HG02884 (cell line): ENCODE measurements around the gene DOK5.

Source experiments
- ATAC-seq: cut with Tn5 transposase; IDR thresholded peaks from one replicate; pipeline ENCODE4 v1.9.1; 2021; ENCODE audit warnings: mild to moderate bottlenecking, moderate library complexity; ENCODE audit not compliant: unreplicated experiment

DOK5 gene

GRCh38 chr20:54555150-54555549 lies 79.8 kb downstream of the DOK5 start:
- ATAC-seq: no peak

DNA sequence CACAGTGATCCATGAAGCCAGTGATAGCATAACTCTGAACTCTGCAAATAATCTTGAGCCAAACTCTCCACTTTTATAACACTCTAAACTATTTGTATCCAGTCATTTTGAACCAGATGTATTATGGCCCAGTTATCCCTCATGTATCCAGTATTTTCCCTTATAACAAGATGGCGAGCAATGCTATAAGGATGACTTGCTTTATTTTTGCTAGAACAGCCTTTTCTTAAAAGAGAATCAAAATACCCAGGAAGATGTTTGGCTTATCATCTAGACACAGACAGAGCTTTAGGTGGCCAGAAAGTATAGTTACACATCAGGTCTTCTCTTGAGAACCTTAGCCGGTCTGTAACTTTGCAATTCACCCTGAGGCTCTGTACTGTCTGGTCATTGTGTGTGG lies 81.0 kb downstream of the DOK5 start:
- no peak for ATAC-seq

GRCh38 chr20:54557806-54558590 lies 82.6 kb downstream of the DOK5 start:
- no peak for ATAC-seq

DNA sequence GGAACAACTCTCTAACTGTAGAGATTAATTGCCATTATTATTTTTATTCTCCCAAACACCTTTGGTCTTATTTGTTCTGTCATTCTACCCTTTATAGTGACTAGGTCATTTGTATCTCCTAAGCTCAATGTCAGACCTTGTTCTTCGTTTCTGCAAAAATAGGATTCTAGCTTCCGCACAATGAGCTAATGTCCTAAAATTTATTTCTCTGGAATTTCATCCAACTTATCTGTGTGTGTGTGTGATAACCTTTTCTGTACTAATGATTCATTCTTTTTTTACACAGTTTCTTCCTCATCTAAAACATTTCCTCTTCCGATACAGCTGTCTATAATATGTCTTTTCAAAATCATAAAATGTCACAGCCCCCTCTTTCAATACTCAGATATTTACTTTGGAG lies 84.5 kb downstream of the DOK5 start:
- ATAC-seq: no peak

- no peak for ATAC-seq
Measured at GRCh38 chr20:54560357-54560756, 85.0 kb downstream of the DOK5 start.

GRCh38 chr20:54565255-54565654 lies 89.9 kb downstream of the DOK5 start:
- no peak for ATAC-seq

DNA sequence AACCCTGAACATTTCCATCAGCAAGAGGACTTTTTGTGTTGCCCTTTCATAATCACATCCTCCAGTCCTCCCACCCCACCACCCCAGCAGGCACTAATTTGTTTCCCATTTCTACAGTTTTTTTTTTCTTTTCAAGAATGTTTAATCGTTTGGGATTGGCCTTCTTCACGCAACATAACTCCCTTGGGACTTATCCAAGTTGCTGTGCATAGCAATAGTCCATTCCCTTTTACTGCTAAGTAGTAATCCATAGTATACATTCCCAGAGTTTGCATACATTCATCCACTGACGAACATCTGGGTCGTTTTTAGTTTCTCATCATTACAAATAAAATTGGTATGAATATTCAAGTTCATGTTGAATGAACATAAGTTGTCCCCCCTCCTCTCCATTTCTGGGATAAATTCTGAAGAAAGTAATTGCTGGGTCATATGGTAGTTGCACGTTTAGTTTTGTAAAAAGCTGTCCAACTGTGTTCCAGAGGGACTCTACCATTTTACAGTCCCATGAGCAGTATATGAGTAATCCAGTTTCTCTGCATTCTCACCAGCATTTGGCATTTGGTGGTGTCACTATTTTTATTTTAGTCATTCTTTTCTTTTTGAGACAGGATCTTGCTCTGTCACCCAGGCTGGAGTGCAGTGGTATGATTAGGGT lies 90.8 kb downstream of the DOK5 start:
- ATAC-seq: no peak

DNA sequence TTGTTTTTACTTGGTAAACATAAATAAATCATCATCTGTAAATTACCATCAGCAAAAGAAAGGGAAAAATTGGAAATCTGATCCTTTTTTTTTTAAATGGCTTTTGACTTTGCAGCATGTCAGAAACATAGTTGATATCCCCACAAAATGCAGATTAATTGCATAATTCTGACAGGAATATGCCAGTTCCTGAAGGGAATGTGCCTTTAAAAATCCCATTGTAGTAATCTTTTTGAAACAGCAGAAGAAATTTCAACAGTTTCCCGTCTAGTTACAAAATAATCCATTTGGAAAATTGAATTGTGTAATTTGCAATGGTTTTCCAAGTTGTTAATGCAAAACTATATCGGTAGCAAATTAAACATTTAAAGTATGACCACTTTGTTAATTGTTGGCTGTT lies 95.2 kb downstream of the DOK5 start:
- no peak for ATAC-seq

GRCh38 chr20:54572665-54573435 lies 97.5 kb downstream of the DOK5 start:
- ATAC-seq: no peak

- ATAC-seq: no peak
Measured at GRCh38 chr20:54573838-54574237, 98.4 kb downstream of the DOK5 start.

GRCh38 chr20:54576518-54576917 lies 101.1 kb downstream of the DOK5 start:
- no peak for ATAC-seq

- ATAC-seq: no peak
Measured at GRCh38 chr20:54577637-54578036, 102.2 kb downstream of the DOK5 start.

- no peak for ATAC-seq
Measured at GRCh38 chr20:54585217-54585616, 109.8 kb downstream of the DOK5 start.

- no peak for ATAC-seq
Measured at GRCh38 chr20:54587408-54587807, 112.0 kb downstream of the DOK5 start.

DNA sequence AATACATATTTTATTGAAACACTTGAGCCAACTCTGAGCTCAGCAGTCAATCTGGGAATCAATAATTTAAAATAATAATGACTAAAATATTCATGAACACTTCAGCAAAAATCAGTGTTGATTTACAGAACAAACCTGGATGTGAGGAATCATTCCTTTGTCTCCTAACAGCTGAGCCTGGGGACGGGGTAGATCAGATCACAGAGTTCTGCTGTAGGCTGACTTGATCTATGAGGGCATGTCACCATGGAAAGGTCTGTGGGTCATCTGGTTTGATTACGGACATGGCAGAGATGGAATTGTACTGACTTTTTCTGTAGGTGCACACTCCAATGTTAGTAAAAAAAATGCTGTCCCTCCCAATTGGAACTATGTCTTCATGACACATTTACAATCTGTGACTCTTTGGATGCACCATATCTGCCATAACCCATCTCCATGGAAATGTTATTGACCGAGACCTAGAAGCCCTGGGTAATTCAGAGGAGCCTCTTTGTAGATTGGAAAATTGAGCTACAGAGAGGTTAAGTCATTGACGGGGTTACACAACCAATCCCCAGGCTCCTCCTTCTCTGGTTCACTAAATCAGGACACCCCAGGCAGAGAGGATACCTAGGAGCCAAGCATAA lies 114.1 kb downstream of the DOK5 start:
- ATAC-seq: no peak

GRCh38 chr20:54590856-54591255 lies 115.5 kb downstream of the DOK5 start:
- ATAC-seq: no peak

- ATAC-seq: no peak
Measured at GRCh38 chr20:54596651-54597050, 121.3 kb downstream of the DOK5 start.

GRCh38 chr20:54598352-54598751 lies 123.0 kb downstream of the DOK5 start:
- ATAC-seq: no peak

DNA sequence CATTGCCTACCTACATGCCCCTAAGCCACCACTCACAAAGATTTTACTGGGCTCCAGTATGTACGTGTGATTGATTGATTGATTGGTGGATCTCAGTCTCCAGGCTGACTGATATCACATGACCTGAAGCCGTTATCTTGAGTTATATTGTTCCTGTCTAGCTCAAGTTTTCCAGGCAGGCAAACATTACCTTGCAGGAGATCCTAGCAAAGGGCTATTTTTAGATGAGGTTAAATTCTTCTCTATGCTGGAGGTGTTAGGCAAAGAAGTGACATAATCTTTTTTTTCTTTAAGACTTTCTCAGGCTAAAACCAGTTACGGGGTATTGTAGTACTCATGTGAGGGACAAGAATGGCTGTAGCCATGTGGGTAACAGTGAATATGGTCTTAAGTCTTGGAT lies 125.2 kb downstream of the DOK5 start:
- no peak for ATAC-seq

GRCh38 chr20:54601831-54602515 lies 126.6 kb downstream of the DOK5 start:
- no peak for ATAC-seq

DNA sequence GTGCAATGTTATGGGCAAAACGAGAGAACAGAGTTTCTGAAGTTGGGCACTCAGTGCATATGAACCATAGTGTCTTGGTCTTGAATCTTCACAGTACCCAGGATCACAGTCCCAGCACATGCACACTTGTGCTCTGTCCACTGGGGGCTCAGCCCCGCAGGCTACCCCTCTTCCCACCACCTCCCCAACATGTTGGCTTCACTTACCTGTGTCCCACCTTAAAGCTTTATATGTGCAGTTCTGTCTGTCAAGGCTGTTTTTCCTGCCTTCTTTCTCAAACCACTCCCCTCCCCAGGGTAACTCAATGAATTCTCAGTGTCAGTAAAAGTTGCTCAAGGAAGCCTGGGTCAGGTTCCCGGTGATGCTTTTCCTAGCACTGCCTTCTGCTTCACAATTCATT lies 129.9 kb downstream of the DOK5 start:
- ATAC-seq: no peak
